ENCODE data around the gene ETV6. TPM values are rescaled to one million over a fixed set of nuclear protein-coding genes. Genes with fewer than 3 reads are reported as not detected.

The ETV6 gene
- total and polyA plus RNA-seq, 8 donors, result 5.1 to 31.6 (median 18.2) TPM

GRCh38 chr12:11901701-11902524, 252.4 kb downstream of the ETV6 start:
- intact Hi-C loops (cut with DNase I), result no loop called here
- Histone ChIP-seq H3K4me3 (no peak overlapping the region), H3K27ac (no peak overlapping the region), H3K4me1 (no peaks in the 10 kb centered on the region), H3K36me3 (no peaks in the 10 kb centered on the region), H3K9me3 (no peaks in the 10 kb centered on the region), H3K27me3 (no peaks in the 10 kb centered on the region)
- WGBS, 2 donors, result 74 to 86% methylated on average over 9 of the region's 9 CpGs
- DNase-seq (no peak), ATAC-seq (no peak), FAIRE-seq (no peak)
- TF ChIP-seq, protein P1, sequence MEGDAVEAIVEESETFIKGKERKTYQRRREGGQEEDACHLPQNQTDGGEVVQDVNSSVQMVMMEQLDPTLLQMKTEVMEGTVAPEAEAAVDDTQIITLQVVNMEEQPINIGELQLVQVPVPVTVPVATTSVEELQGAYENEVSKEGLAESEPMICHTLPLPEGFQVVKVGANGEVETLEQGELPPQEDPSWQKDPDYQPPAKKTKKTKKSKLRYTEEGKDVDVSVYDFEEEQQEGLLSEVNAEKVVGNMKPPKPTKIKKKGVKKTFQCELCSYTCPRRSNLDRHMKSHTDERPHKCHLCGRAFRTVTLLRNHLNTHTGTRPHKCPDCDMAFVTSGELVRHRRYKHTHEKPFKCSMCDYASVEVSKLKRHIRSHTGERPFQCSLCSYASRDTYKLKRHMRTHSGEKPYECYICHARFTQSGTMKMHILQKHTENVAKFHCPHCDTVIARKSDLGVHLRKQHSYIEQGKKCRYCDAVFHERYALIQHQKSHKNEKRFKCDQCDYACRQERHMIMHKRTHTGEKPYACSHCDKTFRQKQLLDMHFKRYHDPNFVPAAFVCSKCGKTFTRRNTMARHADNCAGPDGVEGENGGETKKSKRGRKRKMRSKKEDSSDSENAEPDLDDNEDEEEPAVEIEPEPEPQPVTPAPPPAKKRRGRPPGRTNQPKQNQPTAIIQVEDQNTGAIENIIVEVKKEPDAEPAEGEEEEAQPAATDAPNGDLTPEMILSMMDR (IDR thresholded peaks at IDR 0.05), result no peak

GRCh38 chr12:11902525-11902875, 253.0 kb downstream of the ETV6 start:
- FAIRE-seq (no peak), ATAC-seq (no peak), DNase-seq (no peak)
- Histone ChIP-seq H3K9me3 (no peaks in the 10 kb centered on the region), H3K27ac (no peak overlapping the region), H3K36me3 (no peaks in the 10 kb centered on the region), H3K4me1 (no peaks in the 10 kb centered on the region), H3K4me3 (no peak overlapping the region), H3K27me3 (no peaks in the 10 kb centered on the region)
- intact Hi-C loops (cut with DNase I), result no loop called here
- 87 to 95% methylated on average over 4 of the region's 4 CpGs for whole genome bisulfite sequencing, 2 donors
- TF ChIP-seq, protein P1 (IDR thresholded peaks at IDR 0.05), result no peak

- intact Hi-C loops (cut with DNase I), result no loop called here
- no peaks in the 10 kb centered on the region for H3K4me1 ChIP-seq
- no peak overlapping the region for H3K4me3 ChIP-seq
- no peak for DNase-seq
- H3K9me3 ChIP-seq, result no peaks in the 10 kb centered on the region
- WGBS, 2 donors, result 74 to 80% methylated on average over 3 of the region's 3 CpGs
- no peak for FAIRE-seq
- no peak for ATAC-seq
- TF ChIP-seq, protein P1 (IDR thresholded peaks at IDR 0.05), result no peak
- H3K36me3 ChIP-seq, result no peaks in the 10 kb centered on the region
- H3K27me3 ChIP-seq, result no peaks in the 10 kb centered on the region
- H3K27ac ChIP-seq, result no peak overlapping the region
Measured at GRCh38 chr12:11904124-11904523, 254.7 kb downstream of the ETV6 start.

GRCh38 chr12:11905534-11905933, 256.1 kb downstream of the ETV6 start:
- intact Hi-C loops (cut with DNase I), result no loop called here
- TF ChIP-seq, protein P1 (IDR thresholded peaks at IDR 0.05), result no peak
- H3K4me1 ChIP-seq, result no peaks in the 10 kb centered on the region
- no peaks in the 10 kb centered on the region for H3K27me3 ChIP-seq
- ATAC-seq (no peak), FAIRE-seq (no peak), DNase-seq (no peak)
- H3K9me3 ChIP-seq, result no peaks in the 10 kb centered on the region
- no peak overlapping the region for H3K27ac ChIP-seq
- H3K36me3 ChIP-seq, result no peaks in the 10 kb centered on the region
- no peak overlapping the region for H3K4me3 ChIP-seq

- H3K27me3 ChIP-seq, result no peaks in the 10 kb centered on the region
- WGBS, 2 donors, result 81 to 86% methylated on average over 5 of the region's 5 CpGs
- TF ChIP-seq, protein P1 (IDR thresholded peaks at IDR 0.05), result no peak
- H3K36me3 ChIP-seq, result no peaks in the 10 kb centered on the region
- H3K9me3 ChIP-seq, result no peaks in the 10 kb centered on the region
- intact Hi-C loops (cut with DNase I), result no loop called here
- DNase-seq, result no peak
- H3K4me3 ChIP-seq, result no peak overlapping the region
- no peak overlapping the region for H3K27ac ChIP-seq
- no peak for ATAC-seq
- no peaks in the 10 kb centered on the region for H3K4me1 ChIP-seq
- FAIRE-seq, result no peak
Measured at GRCh38 chr12:11906286-11906935, 256.9 kb downstream of the ETV6 start.
